H1 (cell line): ENCODE results near the gene ABCC4.
"Not testable (repeated sequence)": the region's sequence is repeated elsewhere in the genome, so short reads cannot be mapped to it uniquely, and the experiment has no call there.

Experiments
- POLR2AphosphoS5 ChIP-seq: IDR thresholded peaks from 2 replicates; pipeline ENCODE4 v1.6.1; 2011; ENCODE audit warnings: low read depth, low read length
- SIN3A ChIP-seq, 2 experiments: IDR thresholded peaks in 1 of 2; conservative IDR thresholded peaks in 1 of 2; 2 replicates each; pipeline ENCODE4 v1.6.1; 2011 to 2012; ENCODE audit warnings: low read length in 2 of 2, improper control_type of control experiment in 1 of 2, low read depth in 1 of 2, mild to moderate bottlenecking in 1 of 2

- not testable (repeated sequence) for TF ChIP-seq SIN3A (conservative IDR thresholded peaks at IDR 0.05 in 1 of 2, IDR thresholded peaks at IDR 0.05 in 1 of 2; ENCODE audit: low read depth in 1 of 2, low read length in 2 of 2); POLR2AphosphoS5
These were observed 27.6 kb downstream of the ABCC4 start for GRCh38 chr13:95273592-95274132.
